HG03196 (cell line): ENCODE data around the gene ESR2.
"Not testable (repeated sequence)": the region's sequence is repeated elsewhere in the genome, so short reads cannot be mapped to it uniquely, and the experiment has no call there.

ENCODE experiments used
- ATAC-seq: cut with Tn5 transposase; IDR thresholded peaks from one replicate; pipeline ENCODE4 v1.9.1; 2021; ENCODE audit not compliant: unreplicated experiment

ESR2 gene

GRCh38 chr14:64045091-64045490 lies 249.1 kb downstream of the ESR2 start:
- ATAC-seq = no peak

DNA sequence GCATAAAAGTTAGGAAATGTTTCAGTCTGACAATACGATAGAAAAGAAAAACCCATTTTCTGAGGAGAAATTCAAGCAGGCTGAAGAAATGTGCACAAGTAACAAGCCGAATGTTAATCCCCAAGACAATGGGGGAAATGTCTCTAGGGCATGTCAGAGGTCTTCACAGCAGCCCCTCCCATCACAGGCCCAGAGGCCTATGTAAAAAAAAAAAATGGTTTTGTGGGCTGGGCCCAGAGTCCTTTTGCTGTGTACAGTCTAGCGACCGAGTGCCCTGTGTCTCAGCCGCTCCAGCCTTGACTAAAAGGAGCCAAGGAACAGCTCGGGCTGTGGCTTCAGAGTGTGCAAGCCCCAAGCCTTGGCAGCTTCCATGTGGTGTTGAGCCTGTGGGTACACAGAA lies 250.9 kb downstream of the ESR2 start:
- not testable (repeated sequence) for ATAC-seq

DNA sequence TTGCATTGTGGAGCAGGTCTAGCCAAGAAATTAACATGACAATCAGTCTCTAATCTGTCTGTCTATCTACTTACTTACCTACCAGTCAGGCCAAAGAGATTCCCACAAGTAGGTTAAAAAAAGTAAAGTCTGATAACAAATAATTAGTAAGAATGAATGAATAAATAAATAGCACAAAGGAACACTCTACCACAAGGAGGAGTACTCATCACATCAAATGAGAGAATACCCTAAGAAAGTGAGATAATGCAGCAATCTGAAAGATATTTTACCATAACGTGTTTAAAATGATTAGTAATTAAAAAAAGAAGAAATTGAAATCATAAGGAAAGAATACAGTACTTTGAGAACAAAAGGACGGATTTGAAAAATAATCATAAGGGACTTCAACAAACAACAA lies 254.1 kb downstream of the ESR2 start:
- ATAC-seq = no peak

- ATAC-seq = no peak
Observed at GRCh38 chr14:64038841-64039542, 255.2 kb downstream of the ESR2 start.

- ATAC-seq = not testable (repeated sequence)
Observed at GRCh38 chr14:64037869-64038745, 256.1 kb downstream of the ESR2 start.

GRCh38 chr14:64035143-64035542 lies 259.0 kb downstream of the ESR2 start:
- no peak for ATAC-seq
